Pancreas (tissue), 10 donors: Measurements from ENCODE around the gene SPP1. TPM values are rescaled to one million over a fixed set of nuclear protein-coding genes. Genes with fewer than 3 reads are reported as not detected.

Source experiments
- ATAC-seq, 4 donors: fragments of 200-7000 bp; cut with Tn5 transposase; one replicate each; pipeline versions ENCODE4 v1.8.0 to v1.9.1; 2020; ENCODE audit warnings: mild to moderate bottlenecking in 4 of 4, moderate library complexity in 4 of 4
- DNase-seq, 6 donors: peaks; one replicate each; pipeline ENCODE4 v3.0.0-alpha.2; 2020
- FAIRE-seq: peaks from 2 replicates; lab custom pipeline; 2012; peaks lifted over from hg19 to GRCh38; lab: Jason Lieb, UNC
- H3K27ac ChIP-seq, 4 donors: fragments of 200-600 bp; sonication (generic); 1 replicate in 3 of 4; 2 replicates in 1 of 4; pipeline versions ENCODE4 v1.5.0 to v1.8.0; 2020
- H3K27me3 ChIP-seq, 4 donors: fragments of 200-600 bp; one replicate each; pipeline ENCODE4 v1.8.0; 2021
- H3K36me3 ChIP-seq, 3 donors: fragments of 200-600 bp; sonication (generic) in 1 of 3; one replicate each; pipeline versions ENCODE4 v1.5.0 to v1.8.0; 2020 to 2021
- H3K4me1 ChIP-seq, 3 donors: fragments of 200-600 bp; one replicate each; pipeline ENCODE4 v1.8.0; 2021
- H3K4me3 ChIP-seq, 4 donors: fragments of 200-600 bp; sonication (generic) in 2 of 4; one replicate each; pipeline versions ENCODE4 v1.5.0 to v1.8.0; 2020 to 2021
- H3K9me3 ChIP-seq, 4 donors: fragments of 200-600 bp; one replicate each; pipeline ENCODE4 v1.8.0; 2021
- CTCF ChIP-seq, 4 donors: fragments of 200-600 bp; sonication (generic) in 3 of 4; IDR thresholded peaks; one replicate each; pipeline versions ENCODE4 v1.5.0 to v1.8.0; 2021; ENCODE audit warnings: antibody characterized with exemption in 4 of 4
- WGBS, 2 donors: extraction: QIAGEN DNeasy Blood & Tissue Kit; methylation state at CpG; one replicate each; pipeline ENCODE4 v1.1.7; 2013; 5-methylcytosine and 5-hydroxymethylcytosine counted together
- intact Hi-C, 3 donors: fragments of 100-400 bp; cut with DNase I; formaldehyde crosslinking; loops; one replicate each; pipeline versions ENCODE4 v1.11.1 to v1.14.2; 2022
- polyA plus RNA-seq, 2 donors: library from polyadenylated mRNA; stranded (reverse); fragments of 200-250 nt; gene quantifications; one replicate each; pipeline ENCODE4 v1.2.3, GENCODE V29; 2013
- total RNA-seq, 6 donors: library from RNA; stranded (reverse); fragmentation: NEBNext Ultra II Directional in 4 of 6; extraction: Animal tissue kit (Norgen Biotek cat#: 25700) in 4 of 6; gene quantifications; one replicate each; pipeline versions ENCODE4 v1.2.1 to v1.2.4, GENCODE V29; 2021 to 2023
- donor health status: healthy with polysubstance abuse.
- donor health status: DM: no; HTN: no; CAD: no; lungs with moderate emphysema.
- donor health status: DM: no; HTN: no; CAD: no.
- donor health status: control.
- donor health status: control.
- donor health status: Bipolar disorder and iron deficiency.
- donor health status: DM: yes; HTN: yes; CAD: no.
- donor health status: DM: no; HTN: no; CAD: no.
- donor health status: DM: no; HTN: no; CAD: no.
- donor health status: DM: yes; HTN: yes; CAD: no.

SPP1 gene
- 1,000 to 10,000 TPM in 1 of 6 donors, 100 to 1,000 TPM in 3, 10 to 100 TPM in 2; 55.4 to 1,351 (median 166) TPM for total RNA-seq
- polyA plus RNA-seq: 100 to 1,000 TPM in 1 of 2 donors, 10 to 100 TPM in 1; 78.8 to 297 TPM

- WGBS, 2 donors: 40 to 41% methylated on average over 8 of the region's 8 CpGs
- TF ChIP-seq CTCF (IDR thresholded peaks at IDR 0.05): no peak
- no peaks in the 10 kb centered on the region for H3K9me3 ChIP-seq
- peak within 1 kb of the TSS in 2 of 4 donors; percentile 12 to 34 for H3K4me3 ChIP-seq
- ATAC-seq (peak; percentile 48 to 74 (median 72)), DNase-seq (peak in 4 of 6 donors; percentile 18 to 64 (median 30)), FAIRE-seq (no peak)
- no peaks in the 10 kb centered on the region for H3K36me3 ChIP-seq
- peaks cover 0 to 4% (median 0%) of the 10 kb centered on the region in 3 donors for H3K4me1 ChIP-seq
- peak within 1 kb of the TSS in 2 of 4 donors; percentile 48 to 56 for H3K27ac ChIP-seq
- H3K27me3 ChIP-seq: peaks cover 0 to 7% (median 0%) of the 10 kb centered on the region in 4 donors
- intact Hi-C loops: no loop called here
Observed at GRCh38 chr4:87975466-87975865, at the start of gene SPP1. Gene SPP1, plus strand, starts transcription at chr4:87975714. Its CDS starts 1,182 bp downstream, at chr4:87976896.

GRCh38 chr4:87926554-87927098 lies 48.9 kb upstream of the SPP1 start:
- H3K4me3 ChIP-seq: no peak overlapping the region
- DNase-seq: no peak
- no peaks in the 10 kb centered on the region for H3K27me3 ChIP-seq
- no peak for FAIRE-seq
- no peak overlapping the region for H3K27ac ChIP-seq
- no peak for ATAC-seq
- TF ChIP-seq CTCF (IDR thresholded peaks at IDR 0.05): no peak
- H3K9me3 ChIP-seq: no peaks in the 10 kb centered on the region
- no peaks in the 10 kb centered on the region for H3K4me1 ChIP-seq
- intact Hi-C loops: no loop called here
- 83 to 92% methylated on average over 4 of the region's 4 CpGs for WGBS, 2 donors
- no peaks in the 10 kb centered on the region for H3K36me3 ChIP-seq

- ATAC-seq (no peak), DNase-seq (no peak), FAIRE-seq (no peak)
- intact Hi-C loops: no loop called here
- no peak for TF ChIP-seq CTCF (IDR thresholded peaks at IDR 0.05)
- no peak overlapping the region for H3K27ac ChIP-seq
- no peaks in the 10 kb centered on the region for H3K9me3 ChIP-seq
- H3K4me1 ChIP-seq: no peaks in the 10 kb centered on the region
- H3K36me3 ChIP-seq: no peaks in the 10 kb centered on the region
- WGBS, 2 donors: 67 to 86% methylated on average over 1 of the region's 1 CpG
- no peak overlapping the region for H3K4me3 ChIP-seq
- H3K27me3 ChIP-seq: peaks cover 0 to 5% (median 0%) of the 10 kb centered on the region in 4 donors
Observed at GRCh38 chr4:87930629-87931028, 44.9 kb upstream of the SPP1 start.

GRCh38 chr4:87931932-87932331 lies 43.6 kb upstream of the SPP1 start:
- no peak for ATAC-seq
- Histone ChIP-seq H3K36me3 (no peaks in the 10 kb centered on the region), H3K27me3 (peaks cover 0 to 5% (median 0%) of the 10 kb centered on the region in 4 donors), H3K9me3 (no peaks in the 10 kb centered on the region), H3K4me3 (no peak overlapping the region), H3K4me1 (no peaks in the 10 kb centered on the region), H3K27ac (no peak overlapping the region)
- TF ChIP-seq CTCF (IDR thresholded peaks at IDR 0.05): no peak
- WGBS, 2 donors: 44 to 53% methylated on average over 1 of the region's 1 CpG
- intact Hi-C loops: no loop called here
- no peak for DNase-seq
- no peak for FAIRE-seq

- Histone ChIP-seq H3K4me1 (no peaks in the 10 kb centered on the region), H3K36me3 (no peaks in the 10 kb centered on the region), H3K4me3 (no peak overlapping the region), H3K27ac (no peak overlapping the region), H3K27me3 (peaks cover 0 to 5% (median 0%) of the 10 kb centered on the region in 4 donors), H3K9me3 (no peaks in the 10 kb centered on the region)
- ATAC-seq (no peak), FAIRE-seq (no peak), DNase-seq (no peak)
- no peak for TF ChIP-seq CTCF (IDR thresholded peaks at IDR 0.05)
- intact Hi-C loops: no loop called here
- 68 to 82% methylated on average over 5 of the region's 5 CpGs for WGBS, 2 donors
Observed at GRCh38 chr4:87932718-87933141, 42.8 kb upstream of the SPP1 start.
